Endothelial cell (in vitro differentiated cells): ENCODE data around the gene PFDN6. TPM values are rescaled to one million over a fixed set of nuclear protein-coding genes. Genes with fewer than 3 reads are reported as not detected.

Source experiments
- DNase-seq: peaks from one replicate; pipeline ENCODE4 v3.0.0; 2021; ENCODE audit warnings: low spot score
- H3K27ac Mint-ChIP-seq: one replicate; pipeline ENCODE4 v1.8.0; 2021; ENCODE audit warnings: mixed read lengths, inconsistent platforms; ENCODE audit not compliant: unreplicated experiment
- H3K27me3 Mint-ChIP-seq: one replicate; pipeline ENCODE4 v1.8.0; 2021; ENCODE audit warnings: mild to moderate bottlenecking, moderate library complexity, mixed read lengths, inconsistent platforms; ENCODE audit not compliant: unreplicated experiment
- H3K36me3 Mint-ChIP-seq: one replicate; pipeline ENCODE4 v1.8.0; 2021; ENCODE audit warnings: mild to moderate bottlenecking, low read depth, mixed read lengths, inconsistent platforms; ENCODE audit not compliant: unreplicated experiment
- H3K4me1 Mint-ChIP-seq: one replicate; pipeline ENCODE4 v1.8.0; 2021; ENCODE audit warnings: mild to moderate bottlenecking, mixed read lengths, inconsistent platforms; ENCODE audit not compliant: unreplicated experiment
- H3K4me3 Mint-ChIP-seq: one replicate; pipeline ENCODE4 v1.8.0; 2021; ENCODE audit warnings: mild to moderate bottlenecking, mixed read lengths, inconsistent platforms; ENCODE audit not compliant: unreplicated experiment
- H3K9me3 Mint-ChIP-seq: one replicate; pipeline ENCODE4 v1.8.0; 2021; ENCODE audit warnings: mixed read lengths, inconsistent platforms; ENCODE audit not compliant: unreplicated experiment
- total RNA-seq: library from RNA; stranded (reverse); fragmentation: NEBNext Ultra II Directional; extraction: Animal tissue kit (Norgen Biotek cat#: 25700); gene quantifications from one replicate; pipeline ENCODE4 v1.2.1, GENCODE V29; 2021; ENCODE audit not compliant: unreplicated experiment
- TF ChIP-seq, protein P1 (sequence below): fragments of 200-600 bp; sonication (generic); IDR thresholded peaks from one replicate; pipeline ENCODE4 v1.5.0; 2021; ENCODE audit warnings: antibody characterized with exemption; ENCODE audit not compliant: unreplicated experiment

The PFDN6 gene
- total RNA-seq, 1 donor from 2014 or later, result 33.3 TPM

DNA sequence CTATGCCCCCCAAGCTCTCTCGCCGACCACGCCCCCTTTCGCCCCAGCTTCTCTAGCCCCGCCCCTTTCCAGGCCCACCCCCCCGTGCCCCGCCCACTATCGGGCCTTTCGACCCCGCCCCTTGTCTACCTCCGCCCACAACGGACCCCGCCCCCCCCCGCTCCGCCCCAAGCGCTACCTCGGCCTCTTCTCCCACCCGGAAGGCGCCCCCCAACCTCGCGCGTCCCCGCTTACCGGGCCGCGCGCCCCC is 27.9 kb downstream of the PFDN6 start:
- H3K27ac Mint-ChIP-seq, result no peak overlapping the region

DNA sequence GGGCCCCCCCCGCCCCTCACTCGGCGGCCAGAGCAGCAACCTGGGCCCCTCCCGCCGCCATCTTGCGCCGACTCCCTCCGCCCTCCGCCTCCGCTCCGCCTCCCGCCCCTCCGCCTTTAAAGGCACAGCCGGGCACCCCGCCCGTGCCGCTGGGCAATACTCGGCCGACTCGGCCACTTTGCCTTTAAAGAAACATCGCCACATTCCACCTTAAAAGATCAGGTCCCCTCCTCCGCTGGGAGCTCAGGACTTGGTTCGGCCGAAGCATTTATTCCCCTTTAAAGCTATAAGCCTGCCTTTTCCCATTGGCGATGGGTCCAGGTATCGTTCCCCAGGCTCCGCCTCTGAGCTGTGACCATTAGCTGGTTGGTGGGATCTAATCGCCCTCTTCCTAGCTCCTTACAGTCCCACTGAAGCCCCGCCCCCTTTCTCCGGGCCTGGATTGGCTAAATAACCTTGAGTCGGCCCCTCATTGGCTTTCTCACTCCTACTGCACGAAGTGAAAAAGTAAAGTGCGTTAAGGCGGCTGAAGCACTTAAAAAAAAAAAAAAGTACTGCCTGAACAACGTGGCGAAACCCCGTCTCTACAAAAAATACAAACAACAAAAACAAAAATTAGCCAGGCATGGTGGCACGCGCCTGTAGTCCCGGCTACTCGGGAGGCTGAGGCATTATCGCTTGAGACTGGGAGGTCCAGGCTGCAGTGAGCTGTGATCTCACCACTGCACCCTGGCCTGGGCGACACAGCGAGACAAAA is 28.4 kb downstream of the PFDN6 start, which contains the start of gene ZBTB22:
Gene ZBTB22 (minus strand): TSS at position 76 of the 757 bp plus-strand sequence. CDS start 828 bp downstream, outside the sequence.
- Mint-ChIP-seq H3K27ac (peak within 1 kb of the TSS; percentile 64), H3K9me3 (no peaks in the 10 kb centered on the region), H3K4me3 (peak within 1 kb of the TSS; percentile 97), H3K4me1 (peaks cover 54% of the 10 kb centered on the region), H3K36me3 (peaks cover 32% of the 10 kb centered on the region), H3K27me3 (peaks cover 17% of the 10 kb centered on the region)
- peak; percentile 95 for DNase-seq
- TF ChIP-seq, protein P1, sequence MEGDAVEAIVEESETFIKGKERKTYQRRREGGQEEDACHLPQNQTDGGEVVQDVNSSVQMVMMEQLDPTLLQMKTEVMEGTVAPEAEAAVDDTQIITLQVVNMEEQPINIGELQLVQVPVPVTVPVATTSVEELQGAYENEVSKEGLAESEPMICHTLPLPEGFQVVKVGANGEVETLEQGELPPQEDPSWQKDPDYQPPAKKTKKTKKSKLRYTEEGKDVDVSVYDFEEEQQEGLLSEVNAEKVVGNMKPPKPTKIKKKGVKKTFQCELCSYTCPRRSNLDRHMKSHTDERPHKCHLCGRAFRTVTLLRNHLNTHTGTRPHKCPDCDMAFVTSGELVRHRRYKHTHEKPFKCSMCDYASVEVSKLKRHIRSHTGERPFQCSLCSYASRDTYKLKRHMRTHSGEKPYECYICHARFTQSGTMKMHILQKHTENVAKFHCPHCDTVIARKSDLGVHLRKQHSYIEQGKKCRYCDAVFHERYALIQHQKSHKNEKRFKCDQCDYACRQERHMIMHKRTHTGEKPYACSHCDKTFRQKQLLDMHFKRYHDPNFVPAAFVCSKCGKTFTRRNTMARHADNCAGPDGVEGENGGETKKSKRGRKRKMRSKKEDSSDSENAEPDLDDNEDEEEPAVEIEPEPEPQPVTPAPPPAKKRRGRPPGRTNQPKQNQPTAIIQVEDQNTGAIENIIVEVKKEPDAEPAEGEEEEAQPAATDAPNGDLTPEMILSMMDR, result no peak

More for the DNA sequence above, 27.9 kb downstream of the PFDN6 start:
- H3K4me3 Mint-ChIP-seq, result peak overlapping the region; percentile 88
- TF ChIP-seq, protein P1, result no peak
- H3K4me1 Mint-ChIP-seq, result peaks cover 54% of the 10 kb centered on the region
- peaks cover 12% of the 10 kb centered on the region for H3K27me3 Mint-ChIP-seq
- H3K36me3 Mint-ChIP-seq, result peaks cover 30% of the 10 kb centered on the region
- DNase-seq, result no peak
- no peaks in the 10 kb centered on the region for H3K9me3 Mint-ChIP-seq

DNA sequence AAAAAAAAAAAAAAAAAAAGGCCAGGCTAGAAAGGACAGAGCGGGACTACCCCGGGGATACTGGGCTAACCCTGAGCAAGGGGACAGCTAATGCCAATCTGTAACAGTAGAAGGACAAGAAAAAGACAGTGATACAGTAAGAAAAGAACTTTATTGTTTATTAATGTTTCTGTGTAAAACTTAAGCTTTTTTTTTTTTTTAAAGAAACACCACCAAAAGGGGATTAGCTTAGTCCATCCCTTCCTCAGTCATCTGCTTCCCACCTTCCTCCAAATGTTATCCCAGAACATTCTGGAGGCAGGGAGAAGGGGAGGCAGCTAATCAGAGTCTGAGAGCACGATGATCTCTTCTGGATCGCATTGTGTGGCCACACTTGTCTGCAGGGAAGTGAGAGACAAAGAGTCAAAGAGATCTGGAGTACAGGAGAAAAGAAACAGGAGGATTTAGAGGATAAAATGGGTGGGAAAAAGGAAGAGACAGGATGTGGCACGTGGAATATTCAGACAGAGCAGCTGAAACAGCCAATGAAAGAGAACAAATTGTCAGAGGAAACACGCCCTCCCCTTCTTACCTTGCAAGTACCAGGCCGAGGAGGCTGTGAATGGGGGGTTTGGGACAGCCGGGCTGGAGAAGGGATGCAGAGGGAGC is 29.1 kb downstream of the PFDN6 start:
- Mint-ChIP-seq H3K27ac (peak overlapping the region; percentile 13), H3K36me3 (peaks cover 32% of the 10 kb centered on the region), H3K4me3 (peak overlapping the region; percentile 97), H3K9me3 (no peaks in the 10 kb centered on the region), H3K27me3 (peaks cover 23% of the 10 kb centered on the region), H3K4me1 (peaks cover 50% of the 10 kb centered on the region)
- DNase-seq, result no peak
- TF ChIP-seq, protein P1, result no peak

DNA sequence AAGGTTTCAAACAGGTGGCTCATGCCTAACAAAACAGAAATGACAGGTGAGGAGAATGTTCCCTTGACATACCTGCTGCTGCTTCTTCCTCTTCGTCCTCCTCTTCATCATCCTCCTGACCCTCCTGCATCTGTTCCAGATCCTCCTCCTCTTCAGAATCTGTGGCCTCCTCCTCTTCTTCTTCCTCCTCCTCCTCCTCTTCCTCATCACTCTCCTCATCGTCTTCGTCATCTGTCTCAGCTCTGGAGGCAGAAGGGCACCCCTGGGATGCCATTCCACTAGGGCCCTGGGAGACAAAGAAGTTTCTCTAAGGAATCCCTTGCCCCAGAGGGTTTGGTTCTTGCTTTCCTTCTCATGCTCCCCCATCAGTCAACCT is 30.5 kb downstream of the PFDN6 start:
- no peaks in the 10 kb centered on the region for H3K9me3 Mint-ChIP-seq
- peaks cover 32% of the 10 kb centered on the region for H3K36me3 Mint-ChIP-seq
- H3K27me3 Mint-ChIP-seq, result peaks cover 26% of the 10 kb centered on the region
- TF ChIP-seq, protein P1, result no peak
- no peak for DNase-seq
- H3K27ac Mint-ChIP-seq, result no peak overlapping the region
- H3K4me3 Mint-ChIP-seq, result peak overlapping the region; percentile 88
- H3K4me1 Mint-ChIP-seq, result peaks cover 50% of the 10 kb centered on the region
